HFFc6 (cell line): Measurements from ENCODE around the gene DEDD. TPM values are rescaled to one million over a fixed set of nuclear protein-coding genes. Genes with fewer than 3 reads are reported as not detected.
A peak's percentile ranks its signal among the peaks of the same experiment; 100 is the strongest.

ENCODE experiments used
- DNase-seq: peaks from one replicate; pipeline ENCODE4 v3.0.0-alpha.2; 2018
- H3K27ac Mint-ChIP-seq: 2 replicates; pipeline ENCODE4 v1.8.0; 2020; ENCODE audit warnings: mild to moderate bottlenecking, mixed read lengths
- H3K27me3 Mint-ChIP-seq: 2 replicates; pipeline ENCODE4 v1.8.0; 2021; ENCODE audit warnings: mild to moderate bottlenecking, moderate library complexity, mixed read lengths; ENCODE audit not compliant: insufficient read depth
- H3K36me3 Mint-ChIP-seq: 2 replicates; pipeline ENCODE4 v1.8.0; 2021; ENCODE audit warnings: low read depth, mixed read lengths
- H3K4me1 Mint-ChIP-seq: 2 replicates; pipeline ENCODE4 v1.8.0; 2020; ENCODE audit warnings: low read depth, mixed read lengths
- H3K4me3 Mint-ChIP-seq: 2 replicates; pipeline ENCODE4 v1.8.0; 2020; ENCODE audit warnings: mild to moderate bottlenecking, moderate library complexity, mixed read lengths
- H3K9me3 Mint-ChIP-seq: 2 replicates; pipeline ENCODE4 v1.8.0; 2020; ENCODE audit warnings: mild to moderate bottlenecking, mixed read lengths
- total RNA-seq, 6 experiments: library from RNA; stranded (reverse); fragmentation: NEBNext Ultra II Directional; extraction: Animal tissue kit (Norgen Biotek cat#: 25700); gene quantifications; 2 replicates in 1 of 6; 3 replicates in 5 of 6; pipeline ENCODE4 v1.2.3, GENCODE V29; 2021
- TF ChIP-seq, protein P1 (sequence below): fragments of 200-600 bp; sonication (generic); IDR thresholded peaks from 2 replicates; pipeline ENCODE4 v1.5.0; 2021; ENCODE audit warnings: antibody characterized with exemption, mild to moderate bottlenecking

DEDD gene
- total RNA-seq, 6 experiments from 2014 or later = 29.8 to 39.2 (median 36.0) TPM

GRCh38 chr1:161162052-161162451 is 29.6 kb upstream of the DEDD start:
- Mint-ChIP-seq H3K4me1 (peaks cover 36% of the 10 kb centered on the region), H3K36me3 (peaks cover 18% of the 10 kb centered on the region; the same call in 1 of the 2 replicates), H3K27ac (no peak overlapping the region; the same call in 1 of the 2 replicates), H3K9me3 (no peaks in the 10 kb centered on the region), H3K4me3 (no peak overlapping the region), H3K27me3 (no peaks in the 10 kb centered on the region; the same call in none of the 2 replicates)
- no peak for DNase-seq
- TF ChIP-seq, protein P1, sequence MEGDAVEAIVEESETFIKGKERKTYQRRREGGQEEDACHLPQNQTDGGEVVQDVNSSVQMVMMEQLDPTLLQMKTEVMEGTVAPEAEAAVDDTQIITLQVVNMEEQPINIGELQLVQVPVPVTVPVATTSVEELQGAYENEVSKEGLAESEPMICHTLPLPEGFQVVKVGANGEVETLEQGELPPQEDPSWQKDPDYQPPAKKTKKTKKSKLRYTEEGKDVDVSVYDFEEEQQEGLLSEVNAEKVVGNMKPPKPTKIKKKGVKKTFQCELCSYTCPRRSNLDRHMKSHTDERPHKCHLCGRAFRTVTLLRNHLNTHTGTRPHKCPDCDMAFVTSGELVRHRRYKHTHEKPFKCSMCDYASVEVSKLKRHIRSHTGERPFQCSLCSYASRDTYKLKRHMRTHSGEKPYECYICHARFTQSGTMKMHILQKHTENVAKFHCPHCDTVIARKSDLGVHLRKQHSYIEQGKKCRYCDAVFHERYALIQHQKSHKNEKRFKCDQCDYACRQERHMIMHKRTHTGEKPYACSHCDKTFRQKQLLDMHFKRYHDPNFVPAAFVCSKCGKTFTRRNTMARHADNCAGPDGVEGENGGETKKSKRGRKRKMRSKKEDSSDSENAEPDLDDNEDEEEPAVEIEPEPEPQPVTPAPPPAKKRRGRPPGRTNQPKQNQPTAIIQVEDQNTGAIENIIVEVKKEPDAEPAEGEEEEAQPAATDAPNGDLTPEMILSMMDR = no peak

GRCh38 chr1:161161652-161162051 is 29.2 kb upstream of the DEDD start:
- H3K4me3 Mint-ChIP-seq = no peak overlapping the region
- no peak overlapping the region; the same call in 1 of the 2 replicates for H3K27ac Mint-ChIP-seq

GRCh38 chr1:161160671-161161145 is 28.2 kb upstream of the DEDD start:
- no peaks in the 10 kb centered on the region; the same call in 1 of the 2 replicates for H3K27me3 Mint-ChIP-seq
- H3K4me3 Mint-ChIP-seq = peak overlapping the region; percentile 88
- H3K9me3 Mint-ChIP-seq = no peaks in the 10 kb centered on the region
- DNase-seq = no peak
- TF ChIP-seq, protein P1 = no peak
- H3K36me3 Mint-ChIP-seq = peaks cover 21% of the 10 kb centered on the region; the same call in 1 of the 2 replicates
- H3K27ac Mint-ChIP-seq = no peak overlapping the region
- peaks cover 33% of the 10 kb centered on the region for H3K4me1 Mint-ChIP-seq

More at GRCh38 chr1:161161652-161162051, 29.2 kb upstream of the DEDD start:
- Mint-ChIP-seq H3K4me1 (peaks cover 34% of the 10 kb centered on the region), H3K36me3 (peaks cover 21% of the 10 kb centered on the region; the same call in 1 of the 2 replicates), H3K9me3 (no peaks in the 10 kb centered on the region), H3K27me3 (no peaks in the 10 kb centered on the region; the same call in none of the 2 replicates)
- TF ChIP-seq, protein P1 = no peak
- no peak for DNase-seq

DNA sequence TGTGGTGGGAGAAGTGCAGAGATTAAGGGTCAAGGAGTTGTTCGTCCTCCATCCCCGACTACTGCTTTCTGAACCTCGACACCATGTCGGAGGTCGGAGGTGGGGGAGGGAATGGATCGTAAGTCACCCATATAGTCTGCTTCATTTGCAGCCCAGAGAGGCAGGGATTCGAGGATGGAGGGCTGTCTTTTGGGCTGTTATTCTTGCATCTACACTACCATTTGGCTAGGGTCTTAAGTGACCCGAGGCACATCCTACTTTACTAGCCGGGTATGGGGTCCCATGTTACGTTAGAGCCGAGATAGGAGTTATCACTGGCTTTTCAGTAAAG is 27.4 kb upstream of the DEDD start:
- TF ChIP-seq, protein P1 = no peak
- peaks cover 33% of the 10 kb centered on the region for H3K4me1 Mint-ChIP-seq
- DNase-seq = no peak
- peak overlapping the region; percentile 86 for H3K27ac Mint-ChIP-seq
- H3K27me3 Mint-ChIP-seq = no peaks in the 10 kb centered on the region
- peak overlapping the region; percentile 88 for H3K4me3 Mint-ChIP-seq
- no peaks in the 10 kb centered on the region for H3K9me3 Mint-ChIP-seq
- peaks cover 27% of the 10 kb centered on the region; the same call in 1 of the 2 replicates for H3K36me3 Mint-ChIP-seq

DNA sequence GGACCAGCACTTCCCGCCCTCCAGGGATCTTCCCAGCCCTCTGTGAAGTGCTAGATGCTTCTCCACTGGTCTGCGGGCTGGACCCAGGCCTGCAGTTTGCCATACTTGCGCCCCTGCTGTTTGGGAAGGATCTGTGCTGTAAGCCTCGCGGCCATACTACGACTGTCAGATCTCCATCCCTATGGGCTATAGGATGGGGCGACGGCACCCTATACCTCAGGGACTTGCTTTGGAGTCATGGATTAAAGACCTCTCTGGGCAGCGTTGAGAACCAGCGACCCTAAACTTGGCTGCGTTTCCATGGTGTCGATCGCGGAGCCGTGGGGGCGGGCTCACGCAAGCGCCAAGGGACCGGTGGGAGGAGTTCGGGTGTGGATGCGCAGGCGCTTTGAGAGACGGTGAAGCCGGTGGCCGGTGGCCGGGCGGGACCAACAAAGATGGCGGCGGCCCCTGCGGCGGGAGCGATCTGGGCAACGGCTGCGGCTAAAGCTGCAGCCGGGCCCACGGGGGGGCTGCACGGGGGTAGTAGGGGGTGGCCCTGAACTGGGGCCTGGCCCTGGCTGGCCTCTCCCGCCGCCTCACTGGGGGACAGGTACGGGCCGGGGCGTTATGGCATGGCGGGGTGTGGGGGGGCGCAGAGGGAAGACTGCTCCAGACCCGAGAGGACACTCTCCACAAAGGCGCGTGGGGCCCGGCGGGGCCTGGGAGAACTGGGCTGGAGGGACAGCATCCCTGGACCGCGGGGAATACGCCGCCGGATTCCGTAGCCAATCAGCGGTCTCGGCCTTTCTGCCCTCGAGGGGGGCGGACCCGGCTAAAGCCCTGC is 26.8 kb upstream of the DEDD start, which contains the start of gene USP21:
TSS of gene USP21 (plus strand) at position 414 of the 826 bp plus-strand sequence. CDS start 1,141 bp downstream, outside the sequence.
- Mint-ChIP-seq H3K4me1 (peaks cover 34% of the 10 kb centered on the region), H3K36me3 (peaks cover 27% of the 10 kb centered on the region; the same call in 1 of the 2 replicates), H3K4me3 (peak within 1 kb of the TSS; percentile 88), H3K27me3 (no peaks in the 10 kb centered on the region), H3K27ac (peak within 1 kb of the TSS; percentile 86), H3K9me3 (no peaks in the 10 kb centered on the region)
- DNase-seq = peak; percentile 82
- TF ChIP-seq, protein P1 = peak; percentile 41
